NCI-H1436 (cell line): ENCODE results near the gene KRT12.
"Not testable (repeated sequence)": the region's sequence is repeated elsewhere in the genome, so short reads cannot be mapped to it uniquely, and the experiment has no call there.

Source experiments
- DNase-seq: peaks from one replicate; lab custom pipeline; 2025; lab: John Stamatoyannopoulos, UW

KRT12 gene

DNA sequence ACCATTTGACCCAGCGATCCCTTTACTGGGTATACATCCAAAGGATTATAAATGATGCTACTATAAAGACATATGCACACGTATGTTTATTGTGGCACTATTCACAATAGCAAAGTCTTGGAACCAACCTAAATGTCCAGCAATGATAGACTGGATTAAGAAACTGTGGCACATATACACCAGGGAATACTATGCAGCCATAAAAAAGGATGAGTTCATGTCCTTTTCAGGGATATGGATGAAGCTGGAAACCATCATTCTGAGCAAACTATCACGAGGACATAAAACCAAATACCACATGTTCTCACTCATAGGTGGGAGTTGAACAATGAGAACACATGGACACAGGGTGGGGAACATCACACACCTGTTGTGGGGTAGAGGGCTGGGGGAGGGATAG lies 52.4 kb downstream of the KRT12 start:
- DNase-seq, result not testable (repeated sequence)

DNA sequence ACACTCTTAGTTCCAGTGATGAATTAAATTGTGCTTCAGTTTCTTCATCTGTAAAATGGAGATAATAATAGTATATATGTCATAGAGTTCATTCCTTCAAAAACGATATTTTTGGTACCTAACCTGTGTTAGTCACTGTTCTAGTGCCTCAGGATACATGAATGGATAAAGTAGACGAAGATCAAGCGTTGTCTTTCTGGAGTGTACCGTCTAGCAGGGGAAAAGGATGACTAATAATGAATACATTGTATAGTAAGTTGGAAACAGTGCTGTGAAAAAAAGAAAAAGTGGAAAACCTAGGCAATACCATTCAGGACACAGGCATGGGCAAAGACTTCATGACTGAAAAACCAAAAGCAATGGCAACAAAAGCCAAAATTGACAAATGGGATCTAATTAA lies 53.2 kb downstream of the KRT12 start:
- no peak for DNase-seq

DNA sequence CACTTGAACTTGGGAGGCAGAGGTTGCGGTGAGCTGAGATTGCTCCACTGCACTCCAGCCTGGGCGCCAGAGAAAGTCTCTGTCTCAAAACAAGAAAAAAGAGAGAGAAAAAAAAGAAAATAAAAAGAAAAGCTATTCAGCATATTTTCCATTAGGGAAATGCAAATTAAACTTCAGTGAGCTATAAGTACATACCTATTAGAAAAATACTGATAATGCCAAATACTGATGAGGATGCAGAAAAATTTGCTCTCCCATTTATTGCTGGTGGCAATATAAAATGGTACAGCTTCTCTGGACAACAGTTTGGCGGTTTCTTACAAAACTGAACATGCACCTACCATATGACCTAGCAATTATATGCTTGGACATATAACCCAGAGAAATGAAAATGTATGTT lies 54.4 kb downstream of the KRT12 start:
- DNase-seq, result no peak
